ENCODE measurements around the gene TSN. TPM values are rescaled to one million over a fixed set of nuclear protein-coding genes. Genes with fewer than 3 reads are reported as not detected.

TSN gene
- total RNA-seq, 2 experiments from 2014 or later: 49.1 to 50.9 TPM

DNA sequence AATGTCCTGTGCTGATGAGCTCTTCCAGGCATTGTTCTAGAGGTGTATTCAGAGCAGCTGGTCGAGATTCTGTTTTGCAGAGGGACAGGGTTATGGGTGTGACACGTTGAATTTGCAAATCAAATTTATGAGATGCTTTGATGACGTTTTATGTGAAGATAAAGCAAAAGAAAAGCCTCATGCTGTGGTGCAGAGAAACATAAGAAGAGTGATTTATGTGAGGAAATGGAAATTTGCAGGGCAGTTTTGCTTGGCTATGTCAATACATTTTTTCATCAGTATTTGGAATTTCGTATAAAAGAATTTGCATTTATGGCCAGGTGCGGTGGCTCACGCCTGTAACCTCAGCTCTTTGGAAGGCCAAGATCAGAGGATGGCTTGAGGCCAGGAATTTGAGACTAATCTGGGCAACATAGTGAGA, 36.4 kb downstream of the TSN start:
- no peak for ATAC-seq (ENCODE audit: poor library complexity)
- ChIA-PET CTCF (no interaction called here), POLR2A (no interaction called here)
- Mint-ChIP-seq H3K27ac (no peak overlapping the region), H3K27me3 (peaks cover 56% of the 10 kb centered on the region), H3K4me1 (ENCODE audit: low read depth) (no peaks in the 10 kb centered on the region), H3K4me3 (no peak overlapping the region), H3K36me3 (ENCODE audit: low read depth) (no peaks in the 10 kb centered on the region), H3K9me3 (no peaks in the 10 kb centered on the region)
- H3K4me1 ChIP-seq (ENCODE audit: insufficient read depth, low read length): no peaks in the 10 kb centered on the region
- TF ChIP-seq, protein P1, sequence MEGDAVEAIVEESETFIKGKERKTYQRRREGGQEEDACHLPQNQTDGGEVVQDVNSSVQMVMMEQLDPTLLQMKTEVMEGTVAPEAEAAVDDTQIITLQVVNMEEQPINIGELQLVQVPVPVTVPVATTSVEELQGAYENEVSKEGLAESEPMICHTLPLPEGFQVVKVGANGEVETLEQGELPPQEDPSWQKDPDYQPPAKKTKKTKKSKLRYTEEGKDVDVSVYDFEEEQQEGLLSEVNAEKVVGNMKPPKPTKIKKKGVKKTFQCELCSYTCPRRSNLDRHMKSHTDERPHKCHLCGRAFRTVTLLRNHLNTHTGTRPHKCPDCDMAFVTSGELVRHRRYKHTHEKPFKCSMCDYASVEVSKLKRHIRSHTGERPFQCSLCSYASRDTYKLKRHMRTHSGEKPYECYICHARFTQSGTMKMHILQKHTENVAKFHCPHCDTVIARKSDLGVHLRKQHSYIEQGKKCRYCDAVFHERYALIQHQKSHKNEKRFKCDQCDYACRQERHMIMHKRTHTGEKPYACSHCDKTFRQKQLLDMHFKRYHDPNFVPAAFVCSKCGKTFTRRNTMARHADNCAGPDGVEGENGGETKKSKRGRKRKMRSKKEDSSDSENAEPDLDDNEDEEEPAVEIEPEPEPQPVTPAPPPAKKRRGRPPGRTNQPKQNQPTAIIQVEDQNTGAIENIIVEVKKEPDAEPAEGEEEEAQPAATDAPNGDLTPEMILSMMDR (IDR thresholded peaks at IDR 0.05): no peak
- no peaks in the 10 kb centered on the region for H3K36me3 ChIP-seq (ENCODE audit: insufficient read depth, low read length)
- H3K27me3 ChIP-seq (ENCODE audit: control insufficient read depth in 1 of 2, insufficient read depth in 2 of 2, low read length in 2 of 2): peaks cover 0 to 11% of the 10 kb centered on the region in 2 experiments
- H3K27ac ChIP-seq (ENCODE audit: low read depth in 1 of 2, low read length in 2 of 2): no peak overlapping the region
- intact Hi-C loops (cut with DNase I, micrococcal nuclease): no loop called here
- no peak for DNase-seq
- H3K4me3 ChIP-seq (ENCODE audit: low read length): no peak overlapping the region
- no peaks in the 10 kb centered on the region for H3K9me3 ChIP-seq (ENCODE audit: control insufficient read depth in 1 of 2, insufficient read depth in 1 of 2, low read length in 2 of 2)

DNA sequence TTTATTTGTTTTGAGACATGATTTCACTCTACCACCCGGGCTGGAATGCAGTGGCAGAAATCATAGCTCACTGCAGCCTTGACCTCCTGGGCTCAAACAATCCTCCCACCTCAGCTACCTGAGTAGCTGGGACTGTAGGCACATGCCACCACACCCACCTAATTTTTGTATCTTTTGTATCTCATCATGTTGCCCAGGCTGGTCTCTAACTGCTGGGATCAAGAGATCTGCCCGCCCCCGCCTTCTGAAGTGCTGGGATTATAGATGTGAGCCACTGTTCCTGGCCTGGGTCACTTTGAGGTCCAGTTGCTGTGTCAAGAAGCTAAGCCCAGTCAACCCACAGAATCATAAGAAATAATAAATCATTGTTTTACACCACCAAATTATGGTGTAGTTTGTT, 38.4 kb downstream of the TSN start:
- H3K9me3 ChIP-seq (ENCODE audit: control insufficient read depth in 1 of 2, insufficient read depth in 1 of 2, low read length in 2 of 2): no peaks in the 10 kb centered on the region
- peaks cover 48% of the 10 kb centered on the region for H3K27me3 Mint-ChIP-seq
- POLR2A ChIA-PET: no interaction called here
- no peak overlapping the region for H3K4me3 ChIP-seq (ENCODE audit: low read length)
- H3K4me1 ChIP-seq (ENCODE audit: insufficient read depth, low read length): no peaks in the 10 kb centered on the region
- CTCF ChIA-PET: no interaction called here
- no peak for DNase-seq
- H3K9me3 Mint-ChIP-seq: no peaks in the 10 kb centered on the region
- ATAC-seq (ENCODE audit: poor library complexity): no peak
- TF ChIP-seq, protein P1 (IDR thresholded peaks at IDR 0.05): no peak
- no peaks in the 10 kb centered on the region for H3K36me3 ChIP-seq (ENCODE audit: insufficient read depth, low read length)
- H3K27me3 ChIP-seq (ENCODE audit: control insufficient read depth in 1 of 2, insufficient read depth in 2 of 2, low read length in 2 of 2): peaks cover 0 to 11% of the 10 kb centered on the region in 2 experiments
- H3K27ac Mint-ChIP-seq: no peak overlapping the region
- H3K27ac ChIP-seq (ENCODE audit: low read depth in 1 of 2, low read length in 2 of 2): no peak overlapping the region
- H3K36me3 Mint-ChIP-seq (ENCODE audit: low read depth): no peaks in the 10 kb centered on the region
- no peak overlapping the region for H3K4me3 Mint-ChIP-seq
- intact Hi-C loops (cut with DNase I, micrococcal nuclease): no loop called here
- no peaks in the 10 kb centered on the region for H3K4me1 Mint-ChIP-seq (ENCODE audit: low read depth)

DNA sequence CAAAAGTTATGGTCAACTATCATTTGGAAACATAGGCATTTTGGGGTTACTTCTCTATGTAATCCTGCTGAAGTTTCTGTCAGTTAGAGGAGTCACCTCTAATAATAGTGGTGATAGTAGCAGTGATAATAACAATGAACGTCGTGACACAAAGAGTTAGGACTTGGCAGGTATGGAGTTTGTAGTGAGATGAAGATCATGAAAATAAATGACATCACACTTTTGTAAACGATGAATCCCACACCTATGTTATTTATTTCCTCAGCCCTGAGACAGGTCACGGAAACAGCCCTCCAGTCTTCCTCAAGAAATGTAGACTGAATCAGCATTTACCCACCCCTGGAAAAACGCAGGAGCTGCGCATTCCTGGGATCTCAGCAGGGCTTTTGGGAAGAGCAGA, 38.8 kb downstream of the TSN start:
- no peak overlapping the region for H3K4me3 ChIP-seq (ENCODE audit: low read length)
- H3K9me3 ChIP-seq (ENCODE audit: control insufficient read depth in 1 of 2, insufficient read depth in 1 of 2, low read length in 2 of 2): no peaks in the 10 kb centered on the region
- no peak for ATAC-seq (ENCODE audit: poor library complexity)
- Mint-ChIP-seq H3K36me3 (ENCODE audit: low read depth) (no peaks in the 10 kb centered on the region), H3K27ac (no peak overlapping the region), H3K27me3 (peaks cover 46% of the 10 kb centered on the region), H3K9me3 (no peaks in the 10 kb centered on the region), H3K4me3 (no peak overlapping the region), H3K4me1 (ENCODE audit: low read depth) (no peaks in the 10 kb centered on the region)
- peaks cover 0 to 11% of the 10 kb centered on the region in 2 experiments for H3K27me3 ChIP-seq (ENCODE audit: control insufficient read depth in 1 of 2, insufficient read depth in 2 of 2, low read length in 2 of 2)
- ChIA-PET POLR2A (no interaction called here), CTCF (no interaction called here)
- no peak for DNase-seq
- intact Hi-C loops (cut with DNase I, micrococcal nuclease): no loop called here
- H3K4me1 ChIP-seq (ENCODE audit: insufficient read depth, low read length): no peaks in the 10 kb centered on the region
- H3K27ac ChIP-seq (ENCODE audit: low read depth in 1 of 2, low read length in 2 of 2): no peak overlapping the region
- H3K36me3 ChIP-seq (ENCODE audit: insufficient read depth, low read length): no peaks in the 10 kb centered on the region
- TF ChIP-seq, protein P1 (IDR thresholded peaks at IDR 0.05): no peak

Measured in CD4-positive, alpha-beta T cell (primary cell).